CD4-positive, CD25-positive, alpha-beta regulatory T cell (primary cell): ENCODE data around the gene SULF2. TPM values are rescaled to one million over a fixed set of nuclear protein-coding genes. Genes with fewer than 3 reads are reported as not detected.
"Not testable (repeated sequence)": the region's sequence is repeated elsewhere in the genome, so short reads cannot be mapped to it uniquely, and the experiment has no call there.

ENCODE experiments used
- ATAC-seq, 2 donors: fragments of 150-1000 bp; cut with Tn5 transposase; one replicate each; pipeline ENCODE4 v1.10.0; 2021; ENCODE audit warnings: low read depth in 2 of 2, moderate number of reproducible peaks in 2 of 2, moderate library complexity in 1 of 2
- DNase-seq, 3 donors: peaks; one replicate each; pipeline versions ENCODE4 v3.0.0 to v3.0.0-alpha.2; 2012 to 2022; ENCODE audit warnings: mixed read lengths in 1 of 3
- H3K27ac ChIP-seq: one replicate; pipeline ENCODE4 v1.7.0; 2013; ENCODE audit warnings: mild to moderate bottlenecking, low read length; ENCODE audit not compliant: insufficient read depth, poor library complexity, severe bottlenecking
- H3K27me3 ChIP-seq: one replicate; pipeline ENCODE4 v1.7.0; 2013; ENCODE audit warnings: low read length; ENCODE audit not compliant: control insufficient read depth, insufficient read depth
- H3K36me3 ChIP-seq: one replicate; pipeline ENCODE4 v1.7.0; 2013; ENCODE audit warnings: mild to moderate bottlenecking, low read length, moderate library complexity; ENCODE audit not compliant: control insufficient read depth, insufficient read depth
- H3K4me1 ChIP-seq: 2 replicates; pipeline ENCODE4 v1.7.0; 2013; ENCODE audit warnings: mild to moderate bottlenecking, low read length; ENCODE audit not compliant: insufficient read depth, control insufficient read depth, poor library complexity, severe bottlenecking
- H3K4me3 ChIP-seq: one replicate; pipeline ENCODE4 v1.7.0; 2013; ENCODE audit warnings: low read depth, mild to moderate bottlenecking, low read length, moderate library complexity
- H3K9me3 ChIP-seq, 2 experiments: 1 replicate in 1 of 2; 2 replicates in 1 of 2; pipeline ENCODE4 v1.7.0; 2013; ENCODE audit warnings: low read length in 2 of 2, mild to moderate bottlenecking in 1 of 2, moderate library complexity in 1 of 2; ENCODE audit not compliant: control insufficient read depth in 2 of 2
- H3K27ac Mint-ChIP-seq, 3 donors: one replicate each; pipeline ENCODE4 v1.8.0; 2020 to 2022; ENCODE audit warnings: mild to moderate bottlenecking in 3 of 3, mixed read lengths in 3 of 3, moderate library complexity in 2 of 3
- H3K27me3 Mint-ChIP-seq: one replicate; pipeline ENCODE4 v1.8.0; 2022; ENCODE audit warnings: mild to moderate bottlenecking, mixed read lengths
- H3K36me3 Mint-ChIP-seq: one replicate; pipeline ENCODE4 v1.8.0; 2020; ENCODE audit warnings: mixed read lengths
- H3K4me1 Mint-ChIP-seq, 4 donors: one replicate each; pipeline ENCODE4 v1.8.0; 2020 to 2022; ENCODE audit warnings: mixed read lengths in 4 of 4, mild to moderate bottlenecking in 1 of 4
- H3K4me3 Mint-ChIP-seq, 4 donors: one replicate each; pipeline ENCODE4 v1.8.0; 2020 to 2022; ENCODE audit warnings: mild to moderate bottlenecking in 4 of 4, mixed read lengths in 4 of 4, moderate library complexity in 3 of 4
- H3K9me3 Mint-ChIP-seq, 7 donors: one replicate each; pipeline ENCODE4 v1.8.0; 2020 to 2022; ENCODE audit warnings: mixed read lengths in 7 of 7, mild to moderate bottlenecking in 3 of 7, moderate library complexity in 2 of 7
- polyA plus RNA-seq, 4 donors: library from polyadenylated mRNA; unstranded; fragments of 300-500 nt; fragmentation: Illumina TruSeq; gene quantifications; one replicate each; pipeline ENCODE4 v1.2.3, GENCODE V29; 2021
- total RNA-seq: library from RNA; stranded (reverse); gene quantifications from one replicate; pipeline ENCODE4 v1.2.3, GENCODE V29; 2022

The SULF2 gene
- not detected for total RNA-seq
- polyA plus RNA-seq: 1 to 10 TPM in 1 of 4 donors, under 1 TPM in 3; 0.33 to 1.2 (median 0.74) TPM

- Histone ChIP-seq H3K27me3 (peaks cover 16% of the 10 kb centered on the region), H3K9me3 (no peaks in the 10 kb centered on the region), H3K27ac (no peak within 1 kb of the TSS), H3K4me3 (no peak within 1 kb of the TSS), H3K36me3 (no peaks in the 10 kb centered on the region), H3K4me1 (peaks cover 12% of the 10 kb centered on the region)
- DNase-seq: no peak
- Mint-ChIP-seq H3K27ac (no peak within 1 kb of the TSS), H3K9me3 (peaks cover 0 to 4% (median 0%) of the 10 kb centered on the region in 7 donors), H3K4me1 (peaks cover 0 to 18% (median 9%) of the 10 kb centered on the region in 4 donors), H3K36me3 (no peaks in the 10 kb centered on the region), H3K4me3 (peak within 1 kb of the TSS; percentile 52 to 87 (median 78)), H3K27me3 (peaks cover 76% of the 10 kb centered on the region)
- no peak for ATAC-seq
These were observed at the start of gene SULF2 for GRCh38 chr20:47785311-47785853. Gene SULF2, minus strand, starts transcription at chr20:47785481. Its CDS starts 28,118 bp downstream, at chr20:47757363.

- not testable (repeated sequence) for DNase-seq
These were observed 46.4 kb upstream of the SULF2 start for GRCh38 chr20:47831675-47832074.

GRCh38 chr20:47826716-47827115 lies 41.4 kb upstream of the SULF2 start:
- H3K27ac ChIP-seq, H3K9me3 Mint-ChIP-seq, H3K27me3 ChIP-seq, H3K27ac Mint-ChIP-seq, ATAC-seq, H3K4me3 Mint-ChIP-seq, H3K27me3 Mint-ChIP-seq, H3K9me3 ChIP-seq, H3K4me3 ChIP-seq, H3K4me1 Mint-ChIP-seq, H3K36me3 Mint-ChIP-seq, H3K36me3 ChIP-seq, H3K4me1 ChIP-seq, DNase-seq: not testable (repeated sequence)

More at GRCh38 chr20:47831675-47832074, 46.4 kb upstream of the SULF2 start:
- not testable (repeated sequence) for H3K9me3 Mint-ChIP-seq, H3K27ac Mint-ChIP-seq, H3K4me3 Mint-ChIP-seq, H3K4me3 ChIP-seq, H3K4me1 ChIP-seq, ATAC-seq, H3K9me3 ChIP-seq, H3K27me3 ChIP-seq, H3K36me3 ChIP-seq, H3K4me1 Mint-ChIP-seq, H3K27me3 Mint-ChIP-seq, H3K27ac ChIP-seq, H3K36me3 Mint-ChIP-seq

- not testable (repeated sequence) for H3K27ac Mint-ChIP-seq, H3K4me3 ChIP-seq, H3K4me3 Mint-ChIP-seq, H3K4me1 Mint-ChIP-seq, H3K4me1 ChIP-seq, H3K9me3 Mint-ChIP-seq, H3K27me3 ChIP-seq, DNase-seq, H3K36me3 ChIP-seq, H3K27me3 Mint-ChIP-seq, H3K9me3 ChIP-seq, ATAC-seq, H3K27ac ChIP-seq, H3K36me3 Mint-ChIP-seq
These were observed 40.7 kb upstream of the SULF2 start for GRCh38 chr20:47826006-47826405.

- H3K27me3 Mint-ChIP-seq: peaks cover 5% of the 10 kb centered on the region
- no peaks in the 10 kb centered on the region for H3K36me3 Mint-ChIP-seq
- H3K9me3 ChIP-seq: no peaks in the 10 kb centered on the region
- no peak overlapping the region for H3K4me3 ChIP-seq
- ATAC-seq (no peak), DNase-seq (no peak)
- no peak overlapping the region for H3K27ac ChIP-seq
- H3K27ac Mint-ChIP-seq: no peak overlapping the region
- no peaks in the 10 kb centered on the region for H3K4me1 Mint-ChIP-seq
- no peak overlapping the region for H3K4me3 Mint-ChIP-seq
- no peaks in the 10 kb centered on the region for H3K36me3 ChIP-seq
- peaks cover 0 to 1% (median 0%) of the 10 kb centered on the region in 7 donors for H3K9me3 Mint-ChIP-seq
- H3K4me1 ChIP-seq: no peaks in the 10 kb centered on the region
- no peaks in the 10 kb centered on the region for H3K27me3 ChIP-seq
These were observed 39.9 kb upstream of the SULF2 start for GRCh38 chr20:47825011-47825762.

- not testable (repeated sequence) for H3K27me3 ChIP-seq, H3K27ac Mint-ChIP-seq, H3K4me1 ChIP-seq, H3K9me3 Mint-ChIP-seq, H3K27ac ChIP-seq, ATAC-seq, DNase-seq, H3K36me3 Mint-ChIP-seq, H3K9me3 ChIP-seq, H3K4me1 Mint-ChIP-seq, H3K4me3 Mint-ChIP-seq, H3K4me3 ChIP-seq, H3K36me3 ChIP-seq
- H3K27me3 Mint-ChIP-seq: peaks cover 10% of the 10 kb centered on the region
These were observed 38.7 kb upstream of the SULF2 start for GRCh38 chr20:47823941-47824340.

GRCh38 chr20:47821481-47822100 lies 36.3 kb upstream of the SULF2 start:
- peaks cover 0 to 6% (median 0%) of the 10 kb centered on the region in 4 donors for H3K4me1 Mint-ChIP-seq
- H3K9me3 Mint-ChIP-seq: peaks cover 0 to 2% (median 0%) of the 10 kb centered on the region in 7 donors

More at GRCh38 chr20:47821481-47822100, 36.3 kb upstream of the SULF2 start:
- H3K4me3 Mint-ChIP-seq: no peak overlapping the region
- H3K27ac Mint-ChIP-seq: no peak overlapping the region
- DNase-seq (no peak), ATAC-seq (no peak)
- Histone ChIP-seq H3K9me3 (no peaks in the 10 kb centered on the region), H3K4me3 (no peak overlapping the region), H3K4me1 (no peaks in the 10 kb centered on the region), H3K36me3 (no peaks in the 10 kb centered on the region), H3K27ac (no peak overlapping the region), H3K27me3 (no peaks in the 10 kb centered on the region)
- H3K27me3 Mint-ChIP-seq: peaks cover 10% of the 10 kb centered on the region
- no peaks in the 10 kb centered on the region for H3K36me3 Mint-ChIP-seq
